ENCODE measurements around the gene CPSF4.

DNA sequence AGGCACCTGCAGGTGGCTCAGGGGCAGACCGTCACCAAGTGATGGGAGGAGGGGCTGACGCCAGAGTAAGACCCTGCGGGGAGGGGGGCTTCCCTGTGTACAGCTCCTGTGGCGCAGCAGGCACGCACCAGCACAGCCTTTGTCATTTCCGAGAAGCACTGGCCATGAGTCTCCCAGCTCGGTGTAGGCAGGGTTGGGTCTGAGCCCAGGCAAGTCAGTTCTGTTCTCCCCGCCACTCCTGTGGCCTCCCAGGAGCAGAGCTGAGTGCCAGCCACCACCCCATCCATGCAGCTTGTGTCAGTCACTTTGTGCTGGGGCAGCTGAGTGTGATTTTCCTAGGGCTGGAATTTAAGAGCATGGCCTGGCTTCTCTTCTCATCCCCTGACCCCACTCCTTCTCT, 13.2 kb downstream of the CPSF4 start:
- TF ChIP-seq, protein P1, sequence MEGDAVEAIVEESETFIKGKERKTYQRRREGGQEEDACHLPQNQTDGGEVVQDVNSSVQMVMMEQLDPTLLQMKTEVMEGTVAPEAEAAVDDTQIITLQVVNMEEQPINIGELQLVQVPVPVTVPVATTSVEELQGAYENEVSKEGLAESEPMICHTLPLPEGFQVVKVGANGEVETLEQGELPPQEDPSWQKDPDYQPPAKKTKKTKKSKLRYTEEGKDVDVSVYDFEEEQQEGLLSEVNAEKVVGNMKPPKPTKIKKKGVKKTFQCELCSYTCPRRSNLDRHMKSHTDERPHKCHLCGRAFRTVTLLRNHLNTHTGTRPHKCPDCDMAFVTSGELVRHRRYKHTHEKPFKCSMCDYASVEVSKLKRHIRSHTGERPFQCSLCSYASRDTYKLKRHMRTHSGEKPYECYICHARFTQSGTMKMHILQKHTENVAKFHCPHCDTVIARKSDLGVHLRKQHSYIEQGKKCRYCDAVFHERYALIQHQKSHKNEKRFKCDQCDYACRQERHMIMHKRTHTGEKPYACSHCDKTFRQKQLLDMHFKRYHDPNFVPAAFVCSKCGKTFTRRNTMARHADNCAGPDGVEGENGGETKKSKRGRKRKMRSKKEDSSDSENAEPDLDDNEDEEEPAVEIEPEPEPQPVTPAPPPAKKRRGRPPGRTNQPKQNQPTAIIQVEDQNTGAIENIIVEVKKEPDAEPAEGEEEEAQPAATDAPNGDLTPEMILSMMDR (IDR thresholded peaks at IDR 0.05), result no peak
- no peak for TF ChIP-seq POLR2A (IDR thresholded peaks at IDR 0.05)
- no peak for TF ChIP-seq POLR2AphosphoS5 (IDR thresholded peaks at IDR 0.05)

Measured in gastroesophageal sphincter (tissue), 3 donors.